ENCODE measurements around the gene DLG1.
"Not testable (repeated sequence)": the region's sequence is repeated elsewhere in the genome, so short reads cannot be mapped to it uniquely, and the experiment has no call there.

The DLG1 gene

GRCh38 chr3:197076415-197076814 is 222.0 kb downstream of the DLG1 start:
- DNase-seq, result no peak

- DNase-seq, result no peak
Measured at GRCh38 chr3:197068077-197068476, 230.3 kb downstream of the DLG1 start.

DNA sequence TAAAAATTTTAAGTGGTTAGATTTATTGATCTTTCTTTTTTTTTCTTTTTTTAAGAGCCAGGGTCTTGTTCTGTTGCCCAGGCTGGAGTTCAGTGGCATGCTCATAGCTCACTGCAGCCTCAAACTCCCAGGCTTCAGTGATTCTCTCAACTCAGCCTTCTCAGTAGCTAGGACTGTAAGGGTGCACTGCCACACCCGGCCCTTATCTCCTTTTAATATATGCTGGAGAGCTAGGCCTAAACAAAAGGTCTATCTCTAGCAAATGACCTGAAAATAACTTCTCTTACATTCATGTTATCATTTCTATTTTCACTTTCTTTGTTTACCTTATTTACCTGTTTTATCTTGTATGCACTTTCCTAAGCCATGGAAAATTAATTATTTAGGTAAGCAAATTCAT is 233.6 kb downstream of the DLG1 start:
- no peak for DNase-seq

DNA sequence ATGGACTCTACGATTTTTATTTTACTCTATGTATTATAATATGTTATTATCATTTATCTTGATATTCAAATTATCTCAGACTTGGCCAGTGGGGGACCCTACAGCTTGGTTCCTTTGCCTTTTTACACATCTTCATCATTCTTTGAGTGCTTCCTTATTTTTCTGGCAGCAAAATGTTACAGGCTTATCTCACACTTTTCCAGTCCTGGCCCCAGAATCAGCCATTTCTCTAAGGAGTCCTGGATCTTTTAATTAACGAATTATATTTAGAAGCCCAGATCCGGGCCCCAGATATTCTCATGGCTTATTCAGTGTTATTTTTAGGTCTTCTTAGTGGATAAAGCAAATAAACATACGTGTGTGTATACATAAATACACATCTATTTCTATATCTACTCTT is 236.0 kb downstream of the DLG1 start:
- DNase-seq, result no peak

GRCh38 chr3:197051637-197052036 is 246.8 kb downstream of the DLG1 start:
- DNase-seq, result not testable (repeated sequence)

- DNase-seq, result no peak
Measured at GRCh38 chr3:197050511-197050910, 247.9 kb downstream of the DLG1 start.

DNA sequence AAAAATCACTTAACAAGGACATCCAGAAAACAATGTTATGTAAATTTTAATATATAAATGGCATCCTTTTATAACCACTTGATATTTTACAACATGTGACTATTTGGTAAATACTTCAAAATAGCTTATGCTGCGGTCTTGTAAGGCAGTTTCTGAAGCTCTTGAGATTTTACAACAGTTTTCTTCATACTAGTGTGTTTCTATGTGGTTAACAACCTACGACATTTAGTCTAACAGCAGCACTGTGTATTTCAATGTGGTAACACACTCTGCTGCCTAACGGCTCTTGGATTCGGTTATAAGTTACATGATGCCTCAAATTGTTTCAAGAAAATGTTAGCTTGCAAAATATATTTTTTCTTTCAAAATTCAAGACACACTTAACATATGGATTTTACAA is 255.9 kb downstream of the DLG1 start:
- no peak for DNase-seq

DNA sequence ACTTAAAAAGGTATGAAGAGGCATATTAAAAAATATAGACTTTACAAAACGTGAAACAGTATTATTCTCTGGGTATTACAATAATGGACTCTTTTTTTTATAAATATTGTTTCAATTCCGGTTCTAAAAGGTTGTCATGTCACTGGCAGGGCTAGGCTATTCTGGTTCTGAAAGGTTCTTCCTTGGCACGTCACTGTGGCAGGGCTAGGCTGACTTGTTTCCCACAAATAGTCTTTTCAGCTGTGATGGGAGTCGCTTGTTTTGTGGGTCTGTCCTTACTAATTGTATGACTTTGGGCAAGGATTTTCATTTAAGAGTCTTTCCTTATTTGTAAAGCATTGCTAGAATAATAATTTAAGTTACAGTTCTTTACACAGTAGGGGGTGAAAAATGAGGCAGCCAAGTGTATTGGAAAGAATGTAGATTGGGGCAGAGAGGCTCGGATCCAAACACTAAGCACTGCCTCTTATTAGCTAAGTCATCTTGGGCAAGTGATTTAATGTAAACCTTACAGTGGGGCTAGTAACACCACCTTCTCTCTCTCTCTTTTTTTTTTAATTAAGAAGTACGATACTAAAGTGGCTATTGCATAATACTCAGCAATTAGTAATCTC is 256.4 kb downstream of the DLG1 start:
- DNase-seq, result no peak

DNA sequence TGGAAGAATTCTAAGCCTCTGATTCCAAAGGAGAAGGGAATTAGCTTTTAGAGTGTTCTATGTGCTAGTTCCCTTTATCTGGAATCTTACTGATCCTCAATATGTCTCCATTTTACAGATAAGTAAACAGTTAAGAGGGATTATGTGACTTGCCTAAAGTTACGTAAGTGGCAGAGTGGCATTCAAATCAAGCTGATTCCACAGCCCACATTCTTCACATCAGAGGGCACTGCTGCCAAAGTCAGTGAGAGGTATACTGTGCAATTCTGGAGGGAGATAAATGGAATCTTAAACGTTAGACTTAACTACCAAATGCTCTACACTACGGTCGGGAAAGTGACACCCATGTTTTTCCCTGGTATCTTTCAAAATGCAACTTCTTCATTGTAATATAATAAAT is 257.8 kb downstream of the DLG1 start:
- no peak for DNase-seq

GRCh38 chr3:197038679-197039462 is 259.5 kb downstream of the DLG1 start:
- DNase-seq, result no peak

GRCh38 chr3:197035577-197035976 is 262.8 kb downstream of the DLG1 start:
- DNase-seq, result no peak

- DNase-seq, result not testable (repeated sequence)
Measured at GRCh38 chr3:197034778-197035177, 263.6 kb downstream of the DLG1 start.

GRCh38 chr3:197033764-197034163 is 264.6 kb downstream of the DLG1 start:
- DNase-seq, result not testable (repeated sequence)

DNA sequence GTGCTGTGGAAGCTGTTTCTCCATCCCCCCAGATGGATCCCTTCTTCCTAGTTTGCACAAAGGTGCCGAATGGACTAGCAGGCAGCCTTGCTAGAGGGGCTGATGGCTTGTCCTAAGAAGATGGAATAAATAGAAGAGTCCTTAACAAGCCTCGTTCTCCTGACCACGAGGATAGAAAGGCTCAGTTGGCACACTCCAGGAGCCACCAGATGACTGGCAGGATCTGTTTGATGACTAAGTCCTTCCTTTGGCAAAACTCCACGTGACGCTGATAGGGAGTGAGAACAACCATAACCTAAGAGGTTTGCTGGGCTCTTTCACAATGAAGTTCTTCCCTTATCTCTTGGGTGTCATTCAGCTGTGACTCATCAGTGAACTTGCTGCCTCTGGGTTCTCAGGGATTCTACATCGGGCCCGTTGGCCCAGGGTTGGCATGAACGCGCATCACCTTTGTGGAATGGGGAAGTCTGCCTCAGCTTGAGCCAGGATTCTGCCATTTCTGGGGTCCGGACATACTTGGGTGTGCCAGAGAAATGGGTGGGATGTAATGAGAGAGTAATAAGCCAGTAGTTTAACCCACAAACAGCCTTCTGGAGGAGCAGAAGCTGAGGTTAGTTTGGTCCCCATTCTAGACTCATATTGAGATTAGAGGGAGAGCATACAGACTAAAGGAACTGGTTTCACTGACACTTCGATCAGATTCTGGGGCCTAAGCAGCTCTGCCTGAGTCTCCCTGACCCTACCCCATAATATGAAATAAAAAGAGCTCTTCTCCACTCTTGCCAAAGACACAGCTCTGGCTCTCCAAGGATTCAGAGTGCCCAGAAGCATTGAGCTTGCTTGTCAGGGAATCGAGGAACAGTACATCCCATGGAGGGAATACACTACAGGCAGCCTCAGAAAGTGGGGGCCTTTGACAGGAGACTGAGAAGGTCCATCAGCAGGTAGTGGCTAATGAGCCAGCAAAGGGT is 266.8 kb downstream of the DLG1 start:
- DNase-seq, result no peak

DNA sequence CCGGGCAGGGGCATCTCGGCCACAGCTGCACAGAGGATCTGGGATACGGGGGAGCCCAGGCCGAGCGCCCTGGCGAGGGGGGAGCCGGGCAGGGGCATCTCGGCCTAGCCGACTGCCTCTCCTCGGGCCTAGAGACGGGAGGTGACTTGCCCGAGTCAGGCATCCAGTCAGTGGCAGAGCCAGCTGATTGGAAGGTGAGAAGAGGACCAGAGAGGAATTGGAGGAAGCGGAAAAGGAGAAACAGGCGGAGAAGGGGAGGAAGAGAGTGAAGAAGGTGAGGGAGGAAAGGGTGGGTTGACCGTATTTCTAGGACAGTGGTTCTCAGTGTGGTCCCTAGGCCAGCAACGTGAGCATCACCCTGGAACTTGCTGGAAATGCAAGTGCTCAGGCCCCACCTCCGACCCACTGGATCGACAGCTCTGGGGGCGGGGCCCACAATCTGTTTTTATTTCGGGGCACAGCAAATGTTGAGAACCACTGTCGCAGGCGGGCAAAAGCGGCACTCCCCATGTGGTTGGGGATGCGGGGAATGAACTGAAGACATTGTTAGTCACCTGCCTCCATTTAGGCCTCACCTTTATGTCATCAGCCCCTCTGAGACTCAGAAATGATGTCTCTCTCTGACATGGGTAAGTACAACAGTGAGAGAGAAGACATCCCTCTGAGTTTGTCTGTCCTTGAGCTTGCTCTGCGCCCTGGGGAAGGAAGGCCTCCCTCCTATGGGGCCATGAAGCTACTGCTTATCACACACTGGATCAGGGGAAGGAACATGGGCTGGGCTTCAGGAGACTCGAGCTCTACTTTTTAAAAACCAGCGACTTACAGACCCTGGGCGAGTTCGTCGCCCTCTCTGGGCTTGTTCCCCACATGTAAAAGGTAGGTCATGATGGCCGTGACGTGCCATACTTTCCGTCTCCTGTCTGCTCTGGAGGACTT is 267.8 kb downstream of the DLG1 start:
- no peak for DNase-seq

DNA sequence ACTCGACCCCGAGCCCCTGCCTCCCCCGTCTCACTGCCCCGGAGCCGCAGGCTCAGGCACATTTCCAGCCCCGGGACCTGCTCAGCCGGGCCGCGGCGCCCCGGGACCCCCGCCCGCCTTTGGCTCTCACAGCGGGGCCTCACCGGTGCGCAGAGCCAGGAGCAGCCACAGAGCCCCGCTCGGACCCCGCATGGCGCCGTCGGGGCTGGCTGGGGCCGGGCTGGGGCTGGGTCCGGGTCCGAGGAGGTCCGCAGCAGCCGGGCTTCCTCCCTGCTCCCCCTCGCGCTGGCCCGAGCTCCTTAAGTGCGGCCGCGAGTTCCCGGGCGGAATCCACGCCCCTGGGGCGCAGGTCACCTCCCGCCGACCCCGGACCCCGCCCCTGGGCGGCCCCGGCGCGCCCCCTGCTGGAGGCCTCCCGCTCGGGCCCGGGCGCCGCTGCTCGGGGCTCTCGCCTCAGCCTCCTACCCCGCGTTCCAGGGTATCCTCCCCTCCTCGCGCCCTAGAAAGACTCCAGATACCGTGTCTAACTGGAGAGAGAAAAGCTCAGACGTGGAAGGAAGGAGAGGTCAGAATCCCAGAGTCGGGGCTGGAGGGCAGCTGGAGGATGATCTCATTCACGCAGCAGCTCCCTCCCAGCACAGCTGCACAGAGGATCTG is 268.8 kb downstream of the DLG1 start, which contains the start of gene MELTF:
MELTF (minus strand) TSS at position 307 of the 657 bp plus-strand sequence; CDS start at position 192, 115 bp downstream.
- DNase-seq, result no peak

DNA sequence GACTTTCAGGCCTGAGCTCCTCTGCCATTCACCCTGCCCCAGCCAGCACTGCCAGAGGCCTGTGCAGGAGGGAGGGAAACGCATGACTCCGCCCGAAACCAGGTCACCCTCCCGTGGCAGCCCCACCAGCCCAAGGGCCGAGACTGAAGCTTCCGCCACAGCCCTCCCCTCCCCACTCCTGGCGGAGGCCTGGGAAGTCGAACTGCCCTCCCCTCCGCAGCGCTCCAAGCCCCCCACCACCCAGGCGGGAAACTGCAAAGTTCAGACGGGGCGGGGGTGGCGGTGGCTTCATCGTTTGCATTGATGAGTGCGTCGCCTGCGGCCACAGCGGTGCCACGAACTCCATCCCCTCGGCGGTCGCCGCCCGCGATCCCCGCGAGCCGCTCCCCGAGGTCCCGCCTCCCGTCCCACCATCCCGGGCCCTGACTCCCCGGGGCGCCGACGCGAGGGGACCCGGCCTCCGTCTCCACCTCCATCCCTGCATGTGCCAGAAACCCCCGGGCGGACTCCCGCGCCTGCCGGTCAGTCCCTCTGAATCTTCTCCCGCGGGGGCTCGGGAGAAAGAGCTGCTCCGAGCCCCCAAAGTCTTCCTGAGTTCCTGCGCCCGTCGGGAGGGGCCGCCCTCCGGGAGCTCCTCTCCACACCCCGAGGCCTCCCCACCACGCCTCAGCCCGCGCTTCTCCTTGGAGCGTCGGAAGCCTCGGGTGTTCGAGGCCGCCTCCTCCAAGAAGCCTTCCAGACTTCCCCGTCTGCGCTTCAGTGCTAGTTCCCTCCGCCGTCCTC is 269.5 kb downstream of the DLG1 start:
- DNase-seq, result no peak

- DNase-seq, result no peak
Measured at GRCh38 chr3:197027896-197028727, 270.3 kb downstream of the DLG1 start.

DNA sequence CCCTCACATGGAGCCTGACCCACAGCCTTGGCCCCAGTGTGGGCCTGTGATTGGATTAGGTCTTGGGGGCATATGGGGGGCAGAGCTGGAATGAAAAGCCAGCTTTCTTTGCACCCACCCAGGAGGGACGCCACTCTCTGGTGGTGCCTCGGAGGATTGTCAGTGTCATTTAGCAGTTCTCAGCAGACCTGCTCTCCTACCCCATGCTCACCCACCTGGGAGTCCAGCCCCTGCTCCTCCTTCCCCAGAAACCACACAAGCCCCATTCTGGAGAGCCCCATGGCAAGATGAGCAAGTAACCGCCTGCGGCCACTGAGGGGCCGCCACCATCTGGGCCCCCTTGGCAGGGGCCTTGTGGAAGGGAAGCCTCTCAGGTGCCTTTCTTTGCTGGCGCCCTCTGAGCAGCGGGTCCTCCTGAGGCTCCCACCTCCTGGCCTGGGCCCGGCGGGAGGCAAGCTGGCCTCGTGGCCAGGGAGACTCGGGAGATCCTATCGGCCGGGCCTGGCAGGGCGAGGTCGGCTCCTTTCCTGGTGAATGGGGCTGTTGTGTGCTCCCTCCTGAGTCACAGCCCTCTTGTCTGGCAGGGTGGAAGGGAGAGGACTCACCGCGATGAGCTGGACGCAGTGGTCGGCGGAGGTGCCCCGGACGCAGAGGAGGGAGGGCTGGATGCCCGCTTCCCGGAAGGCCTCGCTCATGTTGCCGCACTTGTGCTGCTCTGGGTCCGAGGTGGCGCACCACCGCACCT is 271.1 kb downstream of the DLG1 start:
- no peak for DNase-seq
